Transverse colon (tissue), 4 donors: ENCODE data around the gene XYLB. TPM values are rescaled to one million over a fixed set of nuclear protein-coding genes. Genes with fewer than 3 reads are reported as not detected.

Source experiments
- DNase-seq: peaks from one replicate; pipeline ENCODE4 v3.0.0-alpha.2; 2019
- H3K27ac ChIP-seq, 4 donors: fragments of 200-600 bp; sonication (generic); 2 replicates each; pipeline ENCODE4 v1.5.1; 2016 to 2018; ENCODE audit warnings: inconsistent platforms in 4 of 4
- H3K27me3 ChIP-seq: fragments of 200-600 bp; sonication (generic); 2 replicates; pipeline ENCODE4 v1.5.1; 2017; ENCODE audit warnings: inconsistent platforms
- H3K36me3 ChIP-seq, 4 donors: fragments of 200-600 bp; sonication (generic); 2 replicates each; pipeline ENCODE4 v1.5.1; 2017 to 2019; ENCODE audit warnings: inconsistent platforms in 4 of 4
- H3K4me1 ChIP-seq, 4 donors: fragments of 200-600 bp; sonication (generic); 2 replicates each; pipeline ENCODE4 v1.5.1; 2017 to 2020; ENCODE audit warnings: inconsistent platforms in 4 of 4
- H3K4me3 ChIP-seq, 4 donors: fragments of 200-600 bp; sonication (generic); 1 replicate in 1 of 4; 2 replicates in 3 of 4; pipeline versions ENCODE4 v1.5.1 to v1.6.1; 2017 to 2019; ENCODE audit warnings: inconsistent platforms in 4 of 4
- H3K9me3 ChIP-seq, 2 donors: fragments of 200-600 bp; sonication (generic); 2 replicates each; pipeline ENCODE4 v1.5.1; 2017 to 2019; ENCODE audit warnings: inconsistent platforms in 2 of 2
- EP300 ChIP-seq: sonication (generic); formaldehyde crosslinking; IDR thresholded peaks from one replicate; pipeline ENCODE4 v1.6.1; 2017; ENCODE audit warnings: antibody characterized with exemption, low read depth
- POLR2A ChIP-seq: fragments of 450-650 bp; IDR thresholded peaks from one replicate; pipeline ENCODE4 v1.6.1; 2016; ENCODE audit warnings: antibody characterized with exemption, mild to moderate bottlenecking, moderate library complexity
- POLR2AphosphoS5 ChIP-seq, 3 donors: sonication (generic); formaldehyde crosslinking; IDR thresholded peaks; one replicate each; pipeline ENCODE4 v1.6.1; 2016; ENCODE audit warnings: antibody characterized with exemption in 3 of 3
- WGBS, 2 donors: methylation state at CpG; one replicate each; pipeline ENCODE4 v1.1.5; 2018; ENCODE audit warnings: low coverage in 1 of 2; 5-methylcytosine and 5-hydroxymethylcytosine counted together
- in situ Hi-C, 4 donors: fragments of 200-750 bp; cut with MboI; loops; one replicate each; pipeline versions ENCODE4 v1.15.0 to v1.15.1; 2017; ENCODE audit warnings: low sequenced_read_pairs in 3 of 4, low pct_ligation_motif_present in 1 of 4, low pct_unique_long_range_greater_than_20kb in 1 of 4
- intact Hi-C: fragments of 100-400 bp; cut with DNase I; formaldehyde crosslinking; loops from one replicate; pipeline ENCODE4 v1.15.1; 2023; ENCODE audit warnings: low total_unique reads
- total RNA-seq, 4 donors: library from RNA; depleted of rRNA; stranded (reverse); fragments of >200 nt; gene quantifications; one replicate each; pipeline ENCODE4 v1.1.0, GENCODE V29; 2016
- TF ChIP-seq, protein P1 (sequence below), 5 experiments: fragments of 200-600 bp in 3 of 5; fragments of 450-650 bp in 2 of 5; sonication (generic) in 3 of 5; IDR thresholded peaks; 1 replicate in 2 of 5; 2 replicates in 3 of 5; pipeline ENCODE4 v1.5.1; 2016 to 2017; ENCODE audit warnings: antibody characterized with exemption in 5 of 5, inconsistent platforms in 3 of 5, mild to moderate bottlenecking in 2 of 5, moderate library complexity in 1 of 5

Gene XYLB
- total RNA-seq, 4 donors from 2014 or later, result 13.5 to 18.7 (median 15.1) TPM

- intact Hi-C loops (no loop called here), in situ Hi-C loops (no loop called here)
- no peak for TF ChIP-seq POLR2A
- no peak for TF ChIP-seq EP300
- TF ChIP-seq, protein P1, sequence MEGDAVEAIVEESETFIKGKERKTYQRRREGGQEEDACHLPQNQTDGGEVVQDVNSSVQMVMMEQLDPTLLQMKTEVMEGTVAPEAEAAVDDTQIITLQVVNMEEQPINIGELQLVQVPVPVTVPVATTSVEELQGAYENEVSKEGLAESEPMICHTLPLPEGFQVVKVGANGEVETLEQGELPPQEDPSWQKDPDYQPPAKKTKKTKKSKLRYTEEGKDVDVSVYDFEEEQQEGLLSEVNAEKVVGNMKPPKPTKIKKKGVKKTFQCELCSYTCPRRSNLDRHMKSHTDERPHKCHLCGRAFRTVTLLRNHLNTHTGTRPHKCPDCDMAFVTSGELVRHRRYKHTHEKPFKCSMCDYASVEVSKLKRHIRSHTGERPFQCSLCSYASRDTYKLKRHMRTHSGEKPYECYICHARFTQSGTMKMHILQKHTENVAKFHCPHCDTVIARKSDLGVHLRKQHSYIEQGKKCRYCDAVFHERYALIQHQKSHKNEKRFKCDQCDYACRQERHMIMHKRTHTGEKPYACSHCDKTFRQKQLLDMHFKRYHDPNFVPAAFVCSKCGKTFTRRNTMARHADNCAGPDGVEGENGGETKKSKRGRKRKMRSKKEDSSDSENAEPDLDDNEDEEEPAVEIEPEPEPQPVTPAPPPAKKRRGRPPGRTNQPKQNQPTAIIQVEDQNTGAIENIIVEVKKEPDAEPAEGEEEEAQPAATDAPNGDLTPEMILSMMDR (IDR thresholded peaks at IDR 0.05), result no peak
- TF ChIP-seq POLR2AphosphoS5 (IDR thresholded peaks at IDR 0.05), result no peak
- Histone ChIP-seq H3K4me3 (no peak overlapping the region), H3K36me3 (no peaks in the 10 kb centered on the region), H3K27me3 (no peaks in the 10 kb centered on the region), H3K27ac (no peak overlapping the region), H3K9me3 (no peaks in the 10 kb centered on the region), H3K4me1 (no peaks in the 10 kb centered on the region)
- WGBS, 2 donors, result 73% methylated on average over 4 of the region's 5 CpGs; no CpG with 5 or more reads in 1 of the 2 donors
- DNase-seq, result no peak
Observed at GRCh38 chr3:38306941-38307340, 39.6 kb upstream of the XYLB start.

DNA sequence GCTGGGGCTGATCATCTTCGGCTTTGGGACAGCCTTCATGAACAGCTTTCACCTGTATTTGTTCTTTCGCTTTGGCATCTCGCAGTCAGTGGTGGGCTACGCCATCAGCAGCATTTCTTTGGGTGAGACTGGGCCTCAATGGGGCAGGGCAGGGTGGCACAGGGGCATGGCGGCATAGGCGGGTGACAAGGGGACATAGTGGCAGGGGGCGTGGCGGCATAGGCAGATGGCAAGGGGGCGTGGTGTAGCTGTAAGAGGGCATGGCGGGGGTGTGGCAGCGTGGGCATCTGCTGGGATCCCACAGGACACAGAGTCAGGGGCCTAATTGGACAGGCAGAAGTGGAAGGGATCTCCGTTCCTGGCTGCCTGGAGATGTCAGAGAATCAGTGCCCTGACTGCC lies 39.0 kb upstream of the XYLB start:
- Histone ChIP-seq H3K9me3 (no peaks in the 10 kb centered on the region), H3K4me1 (no peaks in the 10 kb centered on the region), H3K27me3 (no peaks in the 10 kb centered on the region), H3K36me3 (no peaks in the 10 kb centered on the region), H3K4me3 (no peak overlapping the region), H3K27ac (no peak overlapping the region)
- intact Hi-C loops, result no loop called here
- DNase-seq, result no peak
- TF ChIP-seq EP300 (no peak), POLR2A (no peak), POLR2AphosphoS5 (IDR thresholded peaks at IDR 0.05) (no peak)
- TF ChIP-seq, protein P1 (IDR thresholded peaks at IDR 0.05), result no peak
- in situ Hi-C loops, result no loop called here
- WGBS, 2 donors, result 80 to 90% methylated on average over 1 to 12 of the region's 12 CpGs

DNA sequence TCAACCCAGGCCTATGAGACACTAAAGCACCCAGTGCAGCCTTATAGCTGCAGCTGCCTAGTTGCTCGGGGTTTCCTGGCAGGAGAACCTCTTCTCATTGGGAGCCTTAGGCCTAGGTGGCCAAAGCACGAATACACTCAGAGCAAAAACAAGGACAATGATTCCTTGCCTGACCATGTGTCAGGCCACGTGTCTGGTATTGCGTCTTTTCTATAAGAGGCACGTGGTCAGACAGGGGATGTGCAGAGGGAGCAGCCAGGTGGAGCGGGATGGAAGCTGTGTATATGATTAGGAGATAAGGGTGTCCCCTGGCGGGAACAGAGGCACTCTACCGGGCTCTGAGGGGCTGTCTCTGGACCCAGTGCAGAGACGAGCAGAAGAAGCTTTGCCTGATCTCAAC lies 38.1 kb upstream of the XYLB start:
- in situ Hi-C loops, result no loop called here
- 73% methylated on average over 9 of the region's 9 CpGs; no CpG with 5 or more reads in 1 of the 2 donors for WGBS, 2 donors

DNA sequence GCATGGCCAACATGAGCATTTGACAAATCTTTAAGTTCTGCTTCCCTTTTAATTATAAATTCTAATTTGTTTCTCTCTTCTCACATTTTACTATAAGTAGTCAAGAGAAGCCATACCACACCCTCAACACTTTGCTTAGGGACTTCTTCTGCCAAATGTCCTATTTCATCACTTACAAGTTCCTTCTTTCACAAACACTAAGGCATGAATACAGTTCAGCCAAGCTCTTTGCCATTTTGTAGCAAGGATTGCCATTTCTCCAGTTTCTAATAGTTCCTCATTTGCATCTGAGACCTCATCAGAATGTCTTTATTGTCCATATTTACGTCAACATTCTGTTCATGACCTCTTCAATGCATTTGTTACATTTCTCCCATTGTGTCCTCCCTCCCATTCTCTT lies 35.1 kb upstream of the XYLB start:
- Histone ChIP-seq H3K27ac (no peak overlapping the region), H3K4me3 (no peak overlapping the region), H3K36me3 (no peaks in the 10 kb centered on the region), H3K4me1 (no peaks in the 10 kb centered on the region), H3K9me3 (no peaks in the 10 kb centered on the region), H3K27me3 (no peaks in the 10 kb centered on the region)
- intact Hi-C loops (no loop called here), in situ Hi-C loops (no loop called here)
- TF ChIP-seq POLR2AphosphoS5 (IDR thresholded peaks at IDR 0.05) (no peak), EP300 (no peak), POLR2A (no peak)
- TF ChIP-seq, protein P1 (IDR thresholded peaks at IDR 0.05), result no peak
- 75 to 88% methylated on average over 1 of the region's 1 CpG for WGBS, 2 donors
- no peak for DNase-seq

More for the DNA sequence above, 38.1 kb upstream of the XYLB start:
- intact Hi-C loops, result loop anchor here (1.0 kb wide), 1 partner anchor 18 kb away; no protein-coding TSS in a partner anchor
- no peaks in the 10 kb centered on the region for H3K9me3 ChIP-seq
- H3K27me3 ChIP-seq, result no peaks in the 10 kb centered on the region
- H3K4me1 ChIP-seq, result no peaks in the 10 kb centered on the region
- TF ChIP-seq POLR2AphosphoS5 (IDR thresholded peaks at IDR 0.05) (no peak), EP300 (no peak), POLR2A (no peak)
- TF ChIP-seq, protein P1 (IDR thresholded peaks at IDR 0.05), result no peak
- no peaks in the 10 kb centered on the region for H3K36me3 ChIP-seq
- DNase-seq, result no peak
- no peak overlapping the region for H3K4me3 ChIP-seq
- H3K27ac ChIP-seq, result no peak overlapping the region
